Prostate gland (tissue), 2 donors: ENCODE measurements around the gene TRAM1L1. TPM values are rescaled to one million over a fixed set of nuclear protein-coding genes. Genes with fewer than 3 reads are reported as not detected.

Source experiments
- DNase-seq: peaks from one replicate; pipeline ENCODE4 v3.0.0-alpha.2; 2019; ENCODE audit warnings: low spot score
- H3K27ac ChIP-seq, 2 donors: fragments of 200-600 bp; sonication (generic); 2 replicates each; pipeline ENCODE4 v1.5.1; 2017 to 2019
- H3K27me3 ChIP-seq: fragments of 200-600 bp; sonication (generic); replicated peaks from 2 replicates; pipeline ENCODE4 v1.5.1; 2019; ENCODE audit not compliant: insufficient read depth
- H3K36me3 ChIP-seq, 2 donors: fragments of 200-600 bp; sonication (generic); 1 replicate in 1 of 2; 2 replicates in 1 of 2; pipeline versions ENCODE4 v1.5.1 to v1.8.1; 2017 to 2019
- H3K4me1 ChIP-seq: fragments of 200-600 bp; sonication (generic); replicated peaks from 2 replicates; pipeline ENCODE4 v1.5.1; 2019
- H3K4me3 ChIP-seq, 2 donors: fragments of 200-600 bp; sonication (generic); 2 replicates each; pipeline ENCODE4 v1.5.1; 2017 to 2019
- H3K9me3 ChIP-seq: fragments of 200-600 bp; sonication (generic); 2 replicates; pipeline ENCODE4 v1.5.1; 2017
- POLR2A ChIP-seq: fragments of 450-650 bp; IDR thresholded peaks from one replicate; pipeline ENCODE4 v1.6.1; 2016; ENCODE audit warnings: antibody characterized with exemption, mild to moderate bottlenecking
- POLR2AphosphoS5 ChIP-seq: sonication (generic); formaldehyde crosslinking; IDR thresholded peaks from one replicate; pipeline ENCODE4 v1.6.1; 2017; ENCODE audit warnings: antibody characterized with exemption
- WGBS: methylation state at CpG from one replicate; pipeline ENCODE4 v1.1.5; 2018; 5-methylcytosine and 5-hydroxymethylcytosine counted together
- intact Hi-C: fragments of 100-400 bp; cut with DNase I; formaldehyde crosslinking; loops from one replicate; pipeline ENCODE4 v1.14.2; 2022
- total RNA-seq, 2 donors: library from RNA; depleted of rRNA; stranded (reverse); fragments of >200 nt; gene quantifications; one replicate each; pipeline ENCODE4 v1.1.0, GENCODE V29; 2016
- TF ChIP-seq, protein P1 (sequence below), 4 experiments: fragments of 200-600 bp in 2 of 4; fragments of 450-650 bp in 2 of 4; sonication (generic) in 2 of 4; IDR thresholded peaks; 1 replicate in 3 of 4; 2 replicates in 1 of 4; pipeline ENCODE4 v1.5.1; 2016 to 2019; ENCODE audit warnings: antibody characterized with exemption in 4 of 4, mild to moderate bottlenecking in 2 of 4, moderate library complexity in 2 of 4

The TRAM1L1 gene
- total RNA-seq: 1 to 10 TPM; 5.3 to 9.5 TPM

GRCh38 chr4:117084866-117085701 is at the start of gene TRAM1L1:
Gene TRAM1L1 (minus strand): TSS chr4:117085576. CDS start chr4:117085393, 183 bp downstream.
- peak within 1 kb of the TSS; percentile 67 to 73 for H3K27ac ChIP-seq
- no peaks in the 10 kb centered on the region for H3K4me1 ChIP-seq
- no peaks in the 10 kb centered on the region for H3K36me3 ChIP-seq
- peak; percentile 22 for DNase-seq
- intact Hi-C loops: no loop called here
- peak within 1 kb of the TSS; percentile 46 to 50 for H3K4me3 ChIP-seq
- TF ChIP-seq, protein P1, sequence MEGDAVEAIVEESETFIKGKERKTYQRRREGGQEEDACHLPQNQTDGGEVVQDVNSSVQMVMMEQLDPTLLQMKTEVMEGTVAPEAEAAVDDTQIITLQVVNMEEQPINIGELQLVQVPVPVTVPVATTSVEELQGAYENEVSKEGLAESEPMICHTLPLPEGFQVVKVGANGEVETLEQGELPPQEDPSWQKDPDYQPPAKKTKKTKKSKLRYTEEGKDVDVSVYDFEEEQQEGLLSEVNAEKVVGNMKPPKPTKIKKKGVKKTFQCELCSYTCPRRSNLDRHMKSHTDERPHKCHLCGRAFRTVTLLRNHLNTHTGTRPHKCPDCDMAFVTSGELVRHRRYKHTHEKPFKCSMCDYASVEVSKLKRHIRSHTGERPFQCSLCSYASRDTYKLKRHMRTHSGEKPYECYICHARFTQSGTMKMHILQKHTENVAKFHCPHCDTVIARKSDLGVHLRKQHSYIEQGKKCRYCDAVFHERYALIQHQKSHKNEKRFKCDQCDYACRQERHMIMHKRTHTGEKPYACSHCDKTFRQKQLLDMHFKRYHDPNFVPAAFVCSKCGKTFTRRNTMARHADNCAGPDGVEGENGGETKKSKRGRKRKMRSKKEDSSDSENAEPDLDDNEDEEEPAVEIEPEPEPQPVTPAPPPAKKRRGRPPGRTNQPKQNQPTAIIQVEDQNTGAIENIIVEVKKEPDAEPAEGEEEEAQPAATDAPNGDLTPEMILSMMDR (IDR thresholded peaks at IDR 0.05): peak in 2 of 4 experiments; percentile 8 to 13
- no peak for TF ChIP-seq POLR2AphosphoS5
- WGBS: 4% methylated on average over 45 of the region's 45 CpGs
- no peaks in the 10 kb centered on the region for H3K9me3 ChIP-seq
- no peaks in the 10 kb centered on the region for H3K27me3 ChIP-seq

DNA sequence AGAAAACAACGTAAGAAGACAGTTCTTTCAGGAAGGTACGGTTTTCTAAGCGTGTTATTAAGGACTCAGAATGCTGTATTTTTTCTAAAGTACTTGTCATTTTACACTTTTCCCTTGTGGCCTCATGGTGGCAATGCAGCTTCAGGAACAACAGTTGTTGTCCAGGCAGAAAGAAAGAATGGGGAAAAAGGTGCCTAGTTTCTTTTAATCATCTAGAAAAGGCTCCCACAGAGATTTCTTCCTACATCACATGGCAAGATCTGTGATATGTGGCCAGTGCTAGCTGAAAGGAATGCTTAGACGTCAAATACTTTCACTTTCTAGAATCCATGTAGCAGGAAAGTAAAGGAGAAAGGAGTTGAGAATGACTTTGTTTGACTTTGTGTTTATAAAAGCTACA is 49.0 kb upstream of the TRAM1L1 start:
- Histone ChIP-seq H3K9me3 (no peaks in the 10 kb centered on the region), H3K4me1 (no peaks in the 10 kb centered on the region), H3K4me3 (no peak overlapping the region), H3K27ac (no peak overlapping the region), H3K27me3 (no peaks in the 10 kb centered on the region), H3K36me3 (no peaks in the 10 kb centered on the region)
- TF ChIP-seq, protein P1 (IDR thresholded peaks at IDR 0.05): peak in 1 of 4 experiments; percentile 8
- TF ChIP-seq POLR2AphosphoS5 (no peak), POLR2A (no peak)
- WGBS: 3% methylated on average over 4 of the region's 4 CpGs
- DNase-seq: no peak
- intact Hi-C loops: no loop called here

- no peaks in the 10 kb centered on the region for H3K4me1 ChIP-seq
- no peak overlapping the region for H3K27ac ChIP-seq
- TF ChIP-seq, protein P1 (IDR thresholded peaks at IDR 0.05): no peak
- H3K9me3 ChIP-seq: no peaks in the 10 kb centered on the region
- no peak for DNase-seq
- intact Hi-C loops: no loop called here
- H3K4me3 ChIP-seq: no peak overlapping the region
- no peaks in the 10 kb centered on the region for H3K27me3 ChIP-seq
- no peaks in the 10 kb centered on the region for H3K36me3 ChIP-seq
Observed at GRCh38 chr4:117096886-117097285, 11.5 kb upstream of the TRAM1L1 start.

DNA sequence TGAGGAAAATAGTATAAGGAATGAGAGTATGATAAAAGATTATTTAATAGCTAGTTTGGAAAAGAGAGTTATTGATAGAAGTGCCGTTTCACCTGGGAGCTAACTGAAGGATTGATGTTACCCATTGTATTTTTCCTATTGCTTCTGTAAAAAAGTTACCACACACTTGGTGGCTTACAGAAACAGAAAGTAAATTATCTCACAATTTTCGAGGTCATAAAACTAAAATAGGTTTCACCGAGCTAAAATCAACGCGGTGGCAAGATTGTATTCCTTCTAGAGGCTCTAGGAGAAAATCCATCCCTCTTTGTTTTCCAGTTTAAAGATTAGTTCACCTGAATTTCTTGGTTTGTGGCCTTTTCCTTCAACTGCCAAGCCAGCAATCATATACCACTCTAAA is 11.1 kb upstream of the TRAM1L1 start:
- WGBS: 79% methylated on average over 5 of the region's 5 CpGs
- Histone ChIP-seq H3K4me1 (no peaks in the 10 kb centered on the region), H3K27ac (no peak overlapping the region), H3K27me3 (no peaks in the 10 kb centered on the region), H3K4me3 (no peak overlapping the region), H3K9me3 (no peaks in the 10 kb centered on the region), H3K36me3 (no peaks in the 10 kb centered on the region)
- TF ChIP-seq, protein P1 (IDR thresholded peaks at IDR 0.05): no peak
- TF ChIP-seq POLR2A (no peak), POLR2AphosphoS5 (no peak)
- no peak for DNase-seq
- intact Hi-C loops: no loop called here

DNA sequence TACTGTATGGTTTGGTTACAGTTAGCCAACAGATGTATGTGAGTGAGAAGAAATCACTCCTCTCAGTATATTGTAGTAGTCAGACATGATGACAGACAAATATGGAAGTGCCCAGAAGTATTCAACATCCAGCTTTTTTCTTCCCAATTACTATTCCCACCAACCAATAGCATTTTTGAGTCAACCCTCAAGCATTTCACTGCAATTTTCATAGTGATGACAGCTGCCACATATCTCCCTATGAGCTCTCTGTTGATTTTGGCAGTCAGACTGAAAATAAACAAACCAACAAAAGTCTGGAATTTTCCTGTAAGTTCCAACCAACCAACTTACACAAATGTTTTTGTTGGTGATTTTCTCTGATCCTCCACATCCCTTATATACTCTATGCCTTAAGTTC is 8.2 kb upstream of the TRAM1L1 start:
- H3K36me3 ChIP-seq: no peaks in the 10 kb centered on the region
- TF ChIP-seq POLR2AphosphoS5 (no peak), POLR2A (no peak)
- TF ChIP-seq, protein P1 (IDR thresholded peaks at IDR 0.05): no peak
- intact Hi-C loops: no loop called here
- H3K4me1 ChIP-seq: no peaks in the 10 kb centered on the region
- no peak for DNase-seq
- no peaks in the 10 kb centered on the region for H3K27me3 ChIP-seq
- no peak overlapping the region for H3K4me3 ChIP-seq
- no peaks in the 10 kb centered on the region for H3K9me3 ChIP-seq
- no peak overlapping the region for H3K27ac ChIP-seq
